Large intestine (tissue), 3 donors: ENCODE data around the gene SULF2. TPM values are rescaled to one million over a fixed set of nuclear protein-coding genes. Genes with fewer than 3 reads are reported as not detected.

Source experiments
- DNase-seq, 2 donors: peaks; one replicate each; pipeline versions ENCODE4 v3.0.0 to v3.0.0-alpha.2; 2013
- H3K27ac ChIP-seq: one replicate; pipeline ENCODE4 v1.5.1; 2013; ENCODE audit warnings: low read length
- H3K27me3 ChIP-seq: 2 replicates; pipeline ENCODE4 v1.6.1; 2013; ENCODE audit warnings: low read length; ENCODE audit not compliant: control insufficient read depth, insufficient read depth
- H3K36me3 ChIP-seq: 2 replicates; pipeline ENCODE4 v1.6.1; 2013; ENCODE audit warnings: low read length; ENCODE audit not compliant: control insufficient read depth, insufficient read depth
- H3K4me1 ChIP-seq: one replicate; pipeline ENCODE4 v1.6.1; 2013; ENCODE audit warnings: low read length; ENCODE audit not compliant: control insufficient read depth, insufficient read depth
- H3K4me3 ChIP-seq: one replicate; pipeline ENCODE4 v1.5.1; 2013; ENCODE audit warnings: low read length
- H3K9me3 ChIP-seq: one replicate; pipeline ENCODE4 v1.6.1; 2013; ENCODE audit warnings: mild to moderate bottlenecking, low read depth, low read length, moderate library complexity; ENCODE audit not compliant: control insufficient read depth
- WGBS: methylation state at CpG from one replicate; pipeline ENCODE4 v1.1.5; 2013; ENCODE audit warnings: low lambda C conversion rate; ENCODE audit not compliant: insufficient coverage; 5-methylcytosine and 5-hydroxymethylcytosine counted together
- polyA plus RNA-seq: library from polyadenylated mRNA; unstranded; fragments of 120-200 nt; gene quantifications from one replicate; pipeline ENCODE4 v1.2.1, GENCODE V29; 2013

Gene SULF2
- polyA plus RNA-seq, 1 donor, result 51.7 TPM

GRCh38 chr20:47699818-47700217 lies 85.5 kb downstream of the SULF2 start:
- H3K4me1 ChIP-seq, result no peaks in the 10 kb centered on the region
- peaks cover 5% of the 10 kb centered on the region for H3K36me3 ChIP-seq
- no peak for DNase-seq
- H3K27me3 ChIP-seq, result no peaks in the 10 kb centered on the region
- no peak overlapping the region for H3K4me3 ChIP-seq
- no peaks in the 10 kb centered on the region for H3K9me3 ChIP-seq
- no CpG with 5 or more reads among the region's 1 CpG for WGBS
- H3K27ac ChIP-seq, result no peak overlapping the region

GRCh38 chr20:47698142-47698541 lies 87.1 kb downstream of the SULF2 start:
- no peaks in the 10 kb centered on the region for H3K4me1 ChIP-seq
- no peak overlapping the region for H3K27ac ChIP-seq
- WGBS, result no CpG with 5 or more reads among the region's 6 CpGs
- H3K27me3 ChIP-seq, result no peaks in the 10 kb centered on the region
- no peak overlapping the region for H3K4me3 ChIP-seq
- peaks cover 5% of the 10 kb centered on the region for H3K36me3 ChIP-seq
- peaks cover 9% of the 10 kb centered on the region for H3K9me3 ChIP-seq
- no peak for DNase-seq

- H3K4me1 ChIP-seq, result no peaks in the 10 kb centered on the region
- no peaks in the 10 kb centered on the region for H3K27me3 ChIP-seq
- WGBS, result no CpG with 5 or more reads among the region's 11 CpGs
- no peak overlapping the region for H3K27ac ChIP-seq
- no peak overlapping the region for H3K4me3 ChIP-seq
- DNase-seq, result no peak
- peaks cover 2% of the 10 kb centered on the region for H3K36me3 ChIP-seq
- H3K9me3 ChIP-seq, result peaks cover 9% of the 10 kb centered on the region
Measured at GRCh38 chr20:47696856-47697255, 88.4 kb downstream of the SULF2 start.

GRCh38 chr20:47694021-47694818 lies 91.1 kb downstream of the SULF2 start:
- Histone ChIP-seq H3K4me3 (no peak overlapping the region), H3K4me1 (no peaks in the 10 kb centered on the region), H3K27me3 (no peaks in the 10 kb centered on the region), H3K36me3 (peaks cover 8% of the 10 kb centered on the region), H3K9me3 (peaks cover 17% of the 10 kb centered on the region), H3K27ac (no peak overlapping the region)
- no CpG with 5 or more reads among the region's 21 CpGs for WGBS
- no peak for DNase-seq

GRCh38 chr20:47691625-47692024 lies 93.7 kb downstream of the SULF2 start:
- Histone ChIP-seq H3K36me3 (peaks cover 13% of the 10 kb centered on the region), H3K9me3 (peaks cover 17% of the 10 kb centered on the region), H3K4me3 (no peak overlapping the region), H3K27me3 (no peaks in the 10 kb centered on the region), H3K27ac (no peak overlapping the region), H3K4me1 (no peaks in the 10 kb centered on the region)
- no peak for DNase-seq

- no peaks in the 10 kb centered on the region for H3K27me3 ChIP-seq
- WGBS, result no CpG with 5 or more reads among the region's 1 CpG
- no peak for DNase-seq
- H3K4me3 ChIP-seq, result no peak overlapping the region
- H3K27ac ChIP-seq, result no peak overlapping the region
- H3K36me3 ChIP-seq, result peaks cover 13% of the 10 kb centered on the region
- H3K9me3 ChIP-seq, result peaks cover 17% of the 10 kb centered on the region
- peaks cover 2% of the 10 kb centered on the region for H3K4me1 ChIP-seq
Measured at GRCh38 chr20:47689731-47690130, 95.5 kb downstream of the SULF2 start.

- no peak overlapping the region for H3K27ac ChIP-seq
- no peak for DNase-seq
Measured at GRCh38 chr20:47688385-47689381, 96.6 kb downstream of the SULF2 start.

GRCh38 chr20:47687095-47687987 lies 97.9 kb downstream of the SULF2 start:
- Histone ChIP-seq H3K4me3 (no peak overlapping the region), H3K27ac (no peak overlapping the region), H3K27me3 (no peaks in the 10 kb centered on the region), H3K4me1 (peaks cover 2% of the 10 kb centered on the region), H3K9me3 (peaks cover 8% of the 10 kb centered on the region), H3K36me3 (peaks cover 19% of the 10 kb centered on the region)
- no CpG with 5 or more reads among the region's 20 CpGs for WGBS
- DNase-seq, result no peak

More at GRCh38 chr20:47688385-47689381, 96.6 kb downstream of the SULF2 start:
- H3K27me3 ChIP-seq, result no peaks in the 10 kb centered on the region
- H3K4me1 ChIP-seq, result peaks cover 2% of the 10 kb centered on the region
- no CpG with 5 or more reads among the region's 18 CpGs for WGBS
- H3K9me3 ChIP-seq, result peaks cover 8% of the 10 kb centered on the region
- peaks cover 13% of the 10 kb centered on the region for H3K36me3 ChIP-seq
- no peak overlapping the region for H3K4me3 ChIP-seq

- H3K36me3 ChIP-seq, result peaks cover 19% of the 10 kb centered on the region
- no peaks in the 10 kb centered on the region for H3K27me3 ChIP-seq
- DNase-seq, result no peak
- H3K9me3 ChIP-seq, result peaks cover 8% of the 10 kb centered on the region
- H3K27ac ChIP-seq, result no peak overlapping the region
- no CpG with 5 or more reads among the region's 14 CpGs for WGBS
- no peak overlapping the region for H3K4me3 ChIP-seq
- peaks cover 2% of the 10 kb centered on the region for H3K4me1 ChIP-seq
Measured at GRCh38 chr20:47686545-47686944, 98.7 kb downstream of the SULF2 start.
